AG08396 (cell line): ENCODE results near the gene OSBP2.
A peak's percentile ranks its signal among the peaks of the same experiment; 100 is the strongest.

Source experiments
- DNase-seq: peaks from one replicate; pipeline ENCODE4 v3.0.0; 2012; ENCODE audit warnings: low spot score, mixed read lengths

OSBP2 gene

GRCh38 chr22:30940685-30941362 is 246.2 kb downstream of the OSBP2 start:
- no peak for DNase-seq

GRCh38 chr22:30941363-30941740 is 246.7 kb downstream of the OSBP2 start:
- DNase-seq = no peak

GRCh38 chr22:30943368-30943767 is 248.7 kb downstream of the OSBP2 start:
- no peak for DNase-seq

GRCh38 chr22:30944986-30945385 is 250.3 kb downstream of the OSBP2 start:
- no peak for DNase-seq

GRCh38 chr22:30945653-30946052 is 251.0 kb downstream of the OSBP2 start:
- DNase-seq = no peak

GRCh38 chr22:30946354-30946753 is 251.7 kb downstream of the OSBP2 start:
- DNase-seq = no peak

- no peak for DNase-seq
Measured at GRCh38 chr22:30947173-30947815, 252.6 kb downstream of the OSBP2 start.

GRCh38 chr22:30947816-30948454 is 253.3 kb downstream of the OSBP2 start:
- DNase-seq = peak; percentile 37

- DNase-seq = peak; percentile 39
Measured at GRCh38 chr22:30948930-30949342, 254.3 kb downstream of the OSBP2 start.

GRCh38 chr22:30949934-30950660 is 255.4 kb downstream of the OSBP2 start:
- DNase-seq = no peak

- no peak for DNase-seq
Measured at GRCh38 chr22:30953206-30953605, 258.5 kb downstream of the OSBP2 start.

GRCh38 chr22:30955153-30955552 is 260.5 kb downstream of the OSBP2 start:
- DNase-seq = no peak
